ENCODE measurements around the gene OR2F2. TPM values are rescaled to one million over a fixed set of nuclear protein-coding genes. Genes with fewer than 3 reads are reported as not detected.

Gene OR2F2
- total RNA-seq, 1 donor from 2014 or later = not detected

DNA sequence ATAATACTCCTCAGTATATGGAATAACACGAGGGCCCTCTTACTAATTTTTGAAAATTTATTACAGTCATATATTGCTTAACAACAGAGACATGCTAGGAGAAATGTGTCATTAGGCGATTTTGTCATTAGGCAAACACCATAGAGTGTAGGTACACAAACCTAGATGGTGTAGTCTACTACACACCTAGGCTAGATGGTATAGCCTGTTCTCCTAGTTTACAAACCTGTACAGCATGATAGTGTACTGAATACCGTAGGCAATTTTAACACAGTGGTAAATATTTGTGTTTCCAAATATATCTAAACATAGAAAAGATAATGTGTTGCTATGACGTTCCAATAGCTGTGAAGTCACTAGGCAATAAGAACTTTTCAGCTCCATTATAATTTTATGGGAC, 32.4 kb downstream of the OR2F2 start:
- ATAC-seq = no peak
- intact Hi-C loops (cut with micrococcal nuclease) = no loop called here
- DNase-seq = no peak

DNA sequence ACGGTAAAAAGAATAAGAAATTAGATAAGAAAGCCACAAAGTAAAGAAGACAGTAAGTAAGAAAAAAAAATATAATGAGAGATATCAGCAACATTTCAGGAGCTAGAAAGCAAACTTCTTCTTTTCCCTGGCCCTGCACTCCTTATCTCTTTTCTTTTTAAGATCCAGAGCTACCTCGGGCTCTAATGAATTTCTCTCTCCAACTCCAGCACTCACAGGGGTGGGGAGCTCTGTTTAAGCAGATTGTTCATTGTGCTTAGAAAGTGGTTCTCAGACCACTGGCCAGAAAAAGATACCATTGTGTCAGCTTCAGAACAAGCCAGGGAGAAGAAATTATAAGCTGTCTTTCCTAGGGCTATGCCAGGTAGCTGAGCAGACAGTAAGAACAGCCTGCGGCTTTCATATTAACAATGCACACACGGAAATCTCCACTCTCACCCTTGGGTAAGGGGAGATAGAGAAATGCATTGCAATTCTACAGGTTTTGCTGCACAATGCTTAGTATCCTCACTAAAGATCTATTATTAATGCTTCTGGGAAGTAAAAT, 38.9 kb downstream of the OR2F2 start:
- DNase-seq (no peak), ATAC-seq (no peak)
- intact Hi-C loops (cut with micrococcal nuclease) = no loop called here

DNA sequence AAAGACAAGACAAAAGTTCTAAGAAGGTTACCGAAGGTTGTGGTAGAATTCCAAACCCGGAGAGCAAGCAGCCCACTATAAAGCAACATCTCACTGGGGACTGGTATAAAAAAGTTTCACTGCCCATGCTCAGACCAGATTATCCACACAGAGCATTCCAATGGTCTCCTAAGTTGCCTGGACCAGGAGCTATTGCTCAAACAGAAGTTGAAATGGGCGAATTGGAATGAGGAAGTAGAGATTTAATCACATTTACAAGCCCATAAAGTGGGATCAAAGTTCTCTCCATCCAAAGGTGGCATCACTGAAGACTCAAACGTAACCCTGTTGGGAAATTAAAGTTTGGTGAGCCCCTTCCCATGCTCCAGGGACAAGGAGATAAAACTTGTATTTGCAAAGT, 39.4 kb downstream of the OR2F2 start:
- intact Hi-C loops (cut with micrococcal nuclease) = no loop called here
- ATAC-seq (no peak), DNase-seq (no peak)

DNA sequence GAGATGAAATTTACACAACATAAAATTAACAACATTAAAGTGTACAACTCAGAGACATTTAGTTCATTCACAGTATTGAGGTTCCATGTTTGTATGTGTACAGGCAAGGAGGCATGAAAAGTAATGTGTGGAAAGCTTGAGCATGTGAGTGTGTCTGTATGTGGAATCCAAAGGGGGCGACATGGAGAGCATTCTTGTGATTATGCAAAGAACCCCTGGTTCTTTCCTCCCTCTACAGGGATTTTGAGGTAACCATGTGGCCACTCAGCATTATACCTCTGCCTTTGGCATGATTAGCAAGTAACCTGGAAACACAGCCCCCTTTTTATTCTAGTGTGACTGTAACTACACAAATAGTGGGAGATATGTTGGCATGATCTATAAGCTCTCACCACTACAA, 40.6 kb downstream of the OR2F2 start:
- intact Hi-C loops (cut with micrococcal nuclease) = no loop called here
- ATAC-seq (no peak), DNase-seq (no peak)

DNA sequence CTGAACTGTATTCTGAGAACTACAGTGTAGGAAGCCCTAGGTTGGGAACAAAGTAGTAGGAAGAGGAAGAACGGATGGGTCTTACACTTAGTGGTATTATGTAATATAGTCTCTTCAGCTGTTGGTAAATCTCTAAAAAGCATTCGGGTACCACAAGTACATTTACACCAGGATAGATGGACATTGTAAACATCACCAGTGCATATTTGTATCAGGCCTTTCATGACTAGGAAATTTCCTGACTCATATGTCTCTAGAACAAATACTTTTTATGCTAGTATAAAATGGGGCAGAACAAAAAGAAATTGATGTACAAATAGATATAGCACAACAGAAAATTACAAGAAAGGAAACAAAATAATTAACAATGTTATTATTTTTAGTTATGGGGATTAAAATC, 43.6 kb downstream of the OR2F2 start:
- DNase-seq = no peak
- ATAC-seq = no peak
- intact Hi-C loops (cut with micrococcal nuclease) = no loop called here

DNA sequence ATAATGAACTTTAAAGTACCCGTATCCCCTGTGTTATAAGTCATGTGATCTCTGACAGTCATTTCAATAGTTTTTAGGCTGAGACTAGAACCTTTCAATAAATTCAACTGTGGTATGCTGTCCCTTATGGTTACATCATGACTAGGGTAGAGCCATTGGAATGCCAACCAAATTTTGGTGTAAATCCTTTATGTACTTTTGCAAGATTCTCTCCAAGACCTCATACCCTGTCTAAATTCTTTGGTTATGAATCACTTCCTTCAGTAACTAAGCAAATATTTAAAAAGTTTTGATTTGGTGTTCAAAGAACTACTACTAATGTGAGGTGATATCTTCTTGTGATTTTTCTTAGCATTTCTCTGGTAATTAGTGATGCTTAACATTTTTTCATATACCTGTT, 44.3 kb downstream of the OR2F2 start:
- intact Hi-C loops (cut with micrococcal nuclease) = no loop called here
- no peak for DNase-seq
- no peak for ATAC-seq

DNA sequence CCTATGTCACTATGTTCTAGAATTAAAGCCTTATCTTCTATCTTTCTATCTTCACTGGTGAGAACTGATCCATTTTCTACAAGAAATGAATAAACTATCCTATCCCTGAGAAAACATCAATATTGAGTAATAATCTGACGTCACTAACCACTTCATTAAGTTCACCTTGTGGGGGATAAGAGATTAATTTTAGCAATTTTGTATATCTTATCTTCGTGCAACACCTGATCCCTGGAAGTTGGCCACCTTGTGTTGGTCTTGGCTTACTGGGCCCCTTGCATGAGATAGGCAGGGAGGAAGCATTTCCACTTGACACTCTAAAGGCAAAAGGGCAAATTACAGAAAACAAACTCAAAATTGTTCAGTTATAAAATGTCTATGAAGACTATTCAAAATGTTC, 45.0 kb downstream of the OR2F2 start:
- ATAC-seq (no peak), DNase-seq (no peak)
- intact Hi-C loops (cut with micrococcal nuclease) = no loop called here

DNA sequence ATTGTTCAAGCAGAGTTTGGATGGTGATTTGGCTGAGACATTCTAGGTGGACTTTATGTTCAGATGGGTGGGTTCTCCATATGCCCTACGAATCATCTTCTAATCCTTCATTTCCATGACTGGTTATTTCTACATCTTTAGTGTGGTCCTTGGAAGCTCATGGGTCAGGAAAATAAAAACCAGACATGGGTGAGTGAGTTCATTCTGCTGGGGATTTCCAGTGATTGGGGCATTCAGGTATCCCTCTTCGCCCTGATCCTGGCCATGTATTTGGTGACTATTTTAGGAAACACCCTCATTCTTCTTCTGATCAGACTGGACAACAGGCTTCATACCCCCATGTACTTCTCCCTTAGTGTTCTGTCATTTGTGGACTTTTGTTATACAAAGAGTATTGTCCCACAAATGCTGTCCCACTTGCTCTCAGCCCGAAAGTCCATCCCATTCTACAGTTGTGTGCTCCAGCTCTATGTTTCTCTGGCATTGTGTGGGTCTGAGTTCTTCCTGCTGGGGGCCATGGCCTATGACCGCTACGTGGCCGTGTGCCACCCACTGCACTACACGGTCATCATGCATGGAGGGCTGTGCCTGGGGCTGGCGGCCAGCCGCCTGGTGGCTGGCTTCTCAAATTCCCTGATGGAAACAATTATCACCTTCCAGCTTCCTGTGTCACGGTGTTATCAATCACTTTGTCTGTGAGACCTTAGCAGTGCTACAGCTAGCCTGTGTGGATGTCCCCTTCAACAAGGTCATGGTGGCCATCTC, 45.9 kb downstream of the OR2F2 start:
- DNase-seq (no peak), ATAC-seq (no peak)
- intact Hi-C loops (cut with micrococcal nuclease) = no loop called here

DNA sequence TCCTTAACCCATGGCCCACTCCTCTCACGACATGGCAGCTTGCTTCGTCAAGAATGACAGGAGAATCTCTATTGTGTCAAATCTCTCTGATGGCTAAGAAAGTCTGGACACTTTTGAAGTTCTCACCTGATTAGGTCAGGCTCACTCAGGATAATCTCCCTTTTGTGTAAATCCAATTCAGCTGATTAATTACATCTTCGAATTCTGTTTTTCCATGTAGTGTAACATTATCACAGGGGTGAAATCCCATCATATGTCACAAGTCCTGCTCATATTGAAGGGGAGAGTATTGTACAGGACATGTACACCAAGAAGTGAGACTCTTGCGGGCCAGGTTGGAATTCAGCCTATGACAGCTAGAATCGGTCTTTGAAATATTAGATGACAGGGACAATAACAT, 48.9 kb downstream of the OR2F2 start:
- intact Hi-C loops (cut with micrococcal nuclease) = no loop called here
- no peak for ATAC-seq
- DNase-seq = no peak

Other genes starting within 250 kb of the OR2F2 start
- not detected for gene CTAGE6, start 177.5 kb upstream of the OR2F2 start, total RNA-seq
- gene TCAF1, start 33.1 kb upstream of the OR2F2 start, total RNA-seq = 35.9 TPM
- gene OR2F1, start 19.6 kb downstream of the OR2F2 start, total RNA-seq = not detected
- not detected for gene OR6B1, start 65.1 kb downstream of the OR2F2 start, total RNA-seq
- not detected for gene OR2A5, start 113.7 kb downstream of the OR2F2 start, total RNA-seq
- not detected for gene OR2A25, start 134.6 kb downstream of the OR2F2 start, total RNA-seq
- not detected for gene OR2A12, start 151.0 kb downstream of the OR2F2 start, total RNA-seq
- not detected for gene OR2A2, start 174.3 kb downstream of the OR2F2 start, total RNA-seq
- not detected for gene OR2A14, start 187.9 kb downstream of the OR2F2 start, total RNA-seq
- gene CTAGE4, start 248.2 kb downstream of the OR2F2 start, total RNA-seq = 0.62 TPM